HUES48 (cell line): ENCODE data around the gene PRSS56.
"Not testable (repeated sequence)": the region's sequence is repeated elsewhere in the genome, so short reads cannot be mapped to it uniquely, and the experiment has no call there.

ENCODE experiments used
- H3K27ac ChIP-seq: one replicate; pipeline ENCODE4 v1.7.0; 2013; ENCODE audit warnings: low read depth, low read length, inconsistent platforms
- H3K27me3 ChIP-seq: 2 replicates; pipeline ENCODE4 v1.6.1; 2013; ENCODE audit warnings: mild to moderate bottlenecking, low read length; ENCODE audit not compliant: control insufficient read depth, insufficient read depth
- H3K36me3 ChIP-seq: 2 replicates; pipeline ENCODE4 v1.6.1; 2013; ENCODE audit warnings: low read length; ENCODE audit not compliant: control insufficient read depth, insufficient read depth
- H3K4me1 ChIP-seq: 2 replicates; pipeline ENCODE4 v1.6.1; 2013; ENCODE audit warnings: mild to moderate bottlenecking, low read length; ENCODE audit not compliant: control insufficient read depth, insufficient read depth
- H3K4me3 ChIP-seq: 2 replicates; pipeline ENCODE4 v1.5.1; 2013; ENCODE audit warnings: mild to moderate bottlenecking, low read depth, low read length
- H3K9ac ChIP-seq: 2 replicates; pipeline ENCODE4 v1.6.1; 2013; ENCODE audit warnings: mild to moderate bottlenecking, low read depth, low read length, moderate library complexity
- H3K9me3 ChIP-seq: 2 replicates; pipeline ENCODE4 v1.6.1; 2013; ENCODE audit warnings: low read length; ENCODE audit not compliant: control insufficient read depth, insufficient read depth

Gene PRSS56

GRCh38 chr2:232569541-232569940 is 49.4 kb downstream of the PRSS56 start:
- Histone ChIP-seq H3K9me3 (no peaks in the 10 kb centered on the region), H3K4me1 (no peaks in the 10 kb centered on the region), H3K4me3 (no peak overlapping the region), H3K9ac (no peak overlapping the region), H3K27ac (no peak overlapping the region), H3K27me3 (no peaks in the 10 kb centered on the region), H3K36me3 (peaks cover 93% of the 10 kb centered on the region)

GRCh38 chr2:232570481-232570880 is 50.3 kb downstream of the PRSS56 start:
- H3K9me3 ChIP-seq, H3K27ac ChIP-seq, H3K9ac ChIP-seq, H3K4me1 ChIP-seq, H3K27me3 ChIP-seq, H3K4me3 ChIP-seq: not testable (repeated sequence)
- peaks cover 94% of the 10 kb centered on the region for H3K36me3 ChIP-seq

- Histone ChIP-seq H3K9me3 (no peaks in the 10 kb centered on the region), H3K36me3 (peaks cover 90% of the 10 kb centered on the region), H3K4me1 (no peaks in the 10 kb centered on the region), H3K9ac (no peak overlapping the region), H3K27ac (no peak overlapping the region), H3K4me3 (no peak overlapping the region), H3K27me3 (no peaks in the 10 kb centered on the region)
These were observed 50.9 kb downstream of the PRSS56 start for GRCh38 chr2:232571026-232571474.

GRCh38 chr2:232573042-232573441 is 52.9 kb downstream of the PRSS56 start:
- Histone ChIP-seq H3K27me3 (no peaks in the 10 kb centered on the region), H3K9ac (no peak overlapping the region), H3K9me3 (no peaks in the 10 kb centered on the region), H3K4me1 (no peaks in the 10 kb centered on the region), H3K27ac (no peak overlapping the region), H3K4me3 (no peak overlapping the region), H3K36me3 (peaks cover 77% of the 10 kb centered on the region)

GRCh38 chr2:232573771-232574435 is 53.7 kb downstream of the PRSS56 start:
- H3K9me3 ChIP-seq, result no peaks in the 10 kb centered on the region
- no peak overlapping the region for H3K27ac ChIP-seq
- H3K9ac ChIP-seq, result no peak overlapping the region
- H3K4me1 ChIP-seq, result no peaks in the 10 kb centered on the region
- no peaks in the 10 kb centered on the region for H3K27me3 ChIP-seq
- no peak overlapping the region for H3K4me3 ChIP-seq
- peaks cover 68% of the 10 kb centered on the region for H3K36me3 ChIP-seq

- H3K27ac ChIP-seq, result no peak overlapping the region
- H3K9me3 ChIP-seq, result no peaks in the 10 kb centered on the region
- H3K36me3 ChIP-seq, result peaks cover 59% of the 10 kb centered on the region
- H3K9ac ChIP-seq, result no peak overlapping the region
- no peaks in the 10 kb centered on the region for H3K4me1 ChIP-seq
- H3K4me3 ChIP-seq, result no peak overlapping the region
- H3K27me3 ChIP-seq, result no peaks in the 10 kb centered on the region
These were observed 54.7 kb downstream of the PRSS56 start for GRCh38 chr2:232574674-232575403.
